GM12878 (cell line): ENCODE data around the gene LVRN. TPM values are rescaled to one million over a fixed set of nuclear protein-coding genes. Genes with fewer than 3 reads are reported as not detected.

ENCODE experiments used
- ATAC-seq: fragments of 200-7000 bp; cut with Tn5 transposase; 3 replicates; pipeline ENCODE4 v1.9.1; 2020; ENCODE audit warnings: mild to moderate bottlenecking, moderate library complexity
- BruUV-seq: library from RNA; stranded (reverse); fragments of 400-500 nt; replicated peaks from 2 replicates; lab custom pipeline; 2021; lab: Mats Ljungman, UMichigan
- CTCF ChIA-PET: fragments of 300-600 bp; sonication (Branson Sonifier 250); formaldehyde crosslinking; extraction: SDS; loops from one replicate; lab custom pipeline; 2021; ENCODE audit warnings: inconsistent platforms; lab: Yijun Ruan, JAX
- POLR2A ChIA-PET: fragments of 350-600 bp; formaldehyde crosslinking; extraction: SDS; loops from one replicate; lab custom pipeline; 2021; ENCODE audit warnings: inconsistent platforms; lab: Charles Lee
- RAD21 ChIA-PET: fragments of 300-600 bp; sonication (Branson Sonifier 250); formaldehyde crosslinking; loops from one replicate; lab custom pipeline; 2023; ENCODE audit warnings: antibody characterized with exemption; ENCODE audit not compliant: unreplicated experiment; lab: Charles Lee
- SMC1A ChIA-PET: fragments of 300-600 bp; sonication (Branson Sonifier 250); formaldehyde crosslinking; loops from one replicate; lab custom pipeline; 2023; ENCODE audit not compliant: unreplicated experiment, uncharacterized antibody; lab: Charles Lee
- DNase-seq: peaks from one replicate; pipeline ENCODE4 v3.0.0-alpha.2; 2011; ENCODE audit warnings: low read depth, low spot score
- FAIRE-seq: peaks from 3 replicates; lab custom pipeline; 2011; peaks lifted over from hg19 to GRCh38; lab: Jason Lieb, UNC
- H2AFZ ChIP-seq: 2 replicates; pipeline ENCODE4 v1.6.0; 2011; ENCODE audit warnings: low read depth, low read length, control low read depth; ENCODE audit not compliant: control insufficient read depth
- H3K27ac ChIP-seq: 2 replicates; pipeline ENCODE4 v1.5.1; 2011; ENCODE audit warnings: control low read depth; ENCODE audit not compliant: control insufficient read depth, insufficient read depth
- H3K27me3 ChIP-seq, 2 experiments: replicated peaks in 1 of 2; 2 replicates each; pipeline versions ENCODE4 v1.6.0 to v1.6.1; 2011; ENCODE audit warnings: low read length in 1 of 2; ENCODE audit not compliant: control insufficient read depth in 2 of 2, insufficient read depth in 2 of 2
- H3K36me3 ChIP-seq, 2 experiments: 2 replicates each; pipeline ENCODE4 v1.5.1; 2011; ENCODE audit warnings: low read length in 1 of 2; ENCODE audit not compliant: control insufficient read depth in 2 of 2, insufficient read depth in 2 of 2
- H3K4me1 ChIP-seq: 2 replicates; pipeline ENCODE4 v1.6.1; 2011; ENCODE audit warnings: mild to moderate bottlenecking, low read length, moderate library complexity, mixed read lengths; ENCODE audit not compliant: control insufficient read depth, insufficient read depth
- H3K4me2 ChIP-seq: 2 replicates; pipeline ENCODE4 v1.6.0; 2011; ENCODE audit warnings: control low read depth; ENCODE audit not compliant: control insufficient read depth, insufficient read depth
- H3K4me3 ChIP-seq: fragments of 200-600 bp; sonication (generic); 2 replicates; pipeline ENCODE4 v1.5.1; 2016
- H3K79me2 ChIP-seq: 2 replicates; pipeline ENCODE4 v1.6.0; 2011; ENCODE audit warnings: low read length; ENCODE audit not compliant: control insufficient read depth, insufficient read depth
- H3K9ac ChIP-seq: 2 replicates; pipeline ENCODE4 v1.8.0; 2011; ENCODE audit warnings: low read length, control low read depth, mixed read lengths; ENCODE audit not compliant: control insufficient read depth, insufficient read depth
- H3K9me3 ChIP-seq: replicated peaks from 3 replicates; pipeline ENCODE4 v1.5.1; 2011; ENCODE audit warnings: mild to moderate bottlenecking, low read length; ENCODE audit not compliant: control insufficient read depth, insufficient read depth
- H4K20me1 ChIP-seq: 2 replicates; pipeline ENCODE4 v1.6.0; 2011; ENCODE audit not compliant: control insufficient read depth, insufficient read depth
- BRCA1 ChIP-seq: IDR thresholded peaks from 2 replicates; pipeline ENCODE4 v1.6.1; 2011; ENCODE audit warnings: low read depth, low read length, improper control_type of control experiment
- CBFB ChIP-seq: IDR thresholded peaks from 2 replicates; pipeline ENCODE4 v1.6.1; 2016; ENCODE audit warnings: antibody characterized with exemption, low read depth
- EP300 ChIP-seq, 2 experiments: fragments of 150-350 bp in 1 of 2; IDR thresholded peaks; 2 replicates each; pipeline ENCODE4 v1.6.1; 2011 to 2012; ENCODE audit warnings: low read depth in 2 of 2, low read length in 2 of 2, borderline replicate concordance in 1 of 2, improper control_type of control experiment in 1 of 2, inconsistent platforms in 1 of 2; ENCODE audit not compliant: control insufficient read depth in 1 of 2
- EZH2 ChIP-seq: IDR thresholded peaks from 2 replicates; pipeline ENCODE4 v1.6.1; 2012; ENCODE audit warnings: low read depth, mild to moderate bottlenecking, control low read depth, inconsistent platforms, low read length, borderline replicate concordance; ENCODE audit not compliant: control insufficient read depth
- GABPA ChIP-seq: IDR thresholded peaks from 2 replicates; pipeline ENCODE4 v1.6.1; 2014; ENCODE audit warnings: antibody characterized with exemption, low read depth, mild to moderate bottlenecking, inconsistent platforms
- HDGF ChIP-seq: fragments of 450-650 bp; IDR thresholded peaks from 2 replicates; pipeline ENCODE4 v1.6.1; 2016; ENCODE audit warnings: antibody characterized with exemption
- RELA ChIP-seq: fragments of 450-650 bp; IDR thresholded peaks from 2 replicates; pipeline ENCODE4 v1.8.0; 2014; ENCODE audit warnings: borderline replicate concordance; ENCODE audit not compliant: partially characterized antibody
- RUNX3 ChIP-seq: IDR thresholded peaks from 2 replicates; pipeline ENCODE4 v1.6.1; 2012; ENCODE audit warnings: low read length, inconsistent platforms
- WGBS: methylation state at CpG from one replicate; pipeline ENCODE4 v1.1.6; 2016; ENCODE audit warnings: low lambda C conversion rate; ENCODE audit not compliant: insufficient replicate concordance, insufficient coverage; ENCODE audit errors: missing lambda C conversion rate; 5-methylcytosine and 5-hydroxymethylcytosine counted together
- in situ Hi-C: fragments of 300-500 bp; cut with MboI; formaldehyde crosslinking; loops from 9 replicates; pipeline ENCODE4 v1.14.3; 2018; ENCODE audit warnings: mixed read lengths
- intact Hi-C: fragments of 100-400 bp; cut with micrococcal nuclease; formaldehyde crosslinking; loops from one replicate; pipeline ENCODE4 v1.14.2; 2022; ENCODE audit not compliant: unreplicated experiment
- polyA plus RNA-seq, 11 experiments: library from polyadenylated mRNA; depleted of rRNA in 4 of 11; unstranded in 6 of 11; stranded (reverse) in 5 of 11; fragments of >200 nt; fragmentation: Nextera tagmentation in 4 of 11; fragmentation: Illumina TruSeq in 1 of 11; extraction: Ambion mirVana in 4 of 11; extraction: Trizol in 1 of 11; gene quantifications; 1 replicate in 1 of 11; 2 replicates in 10 of 11; pipeline versions ENCODE4 v1.2.1 to v1.2.3, GENCODE V29; 2011 to 2016; ENCODE audit warnings: inconsistent platforms in 2 of 11, missing spikeins in 2 of 11, low read depth in 1 of 11
- total RNA-seq, 4 experiments: library from RNA; depleted of rRNA in 3 of 4; stranded (reverse); fragments of >200 nt in 3 of 4; fragmentation: Illumina TruSeq in 1 of 4; extraction: Trizol in 1 of 4; gene quantifications; 2 replicates each; pipeline versions ENCODE4 v1.2.1 to v1.2.3, GENCODE V29; 2013 to 2021

The LVRN gene
- total and polyA plus RNA-seq, 10 of the 15 experiments (the other 5 are each of a cell fraction or from before 2014, with no cell fraction given) = 0.04 to 0.87 (median 0.11) TPM; not detected in 4

GRCh38 chr5:115961381-115962238, 665 bp upstream of the LVRN start:
- Histone ChIP-seq H3K9ac (no peak overlapping the region), H3K27me3 (peaks cover 12 to 23% of the 10 kb centered on the region in 2 experiments), H4K20me1 (no peaks in the 10 kb centered on the region), H3K4me2 (peak overlapping the region; percentile 38), H3K79me2 (no peaks in the 10 kb centered on the region), H3K27ac (no peak overlapping the region), H3K9me3 (no peaks in the 10 kb centered on the region; the same call in 1 of the 3 replicates), H3K36me3 (no peaks in the 10 kb centered on the region), H2AFZ (no peak overlapping the region), H3K4me1 (peaks cover 2% of the 10 kb centered on the region; the same call in 1 of the 2 replicates), H3K4me3 (peak overlapping the region; percentile 16; the same call in 1 of the 2 replicates)
- TF ChIP-seq RUNX3 = 0 out of 2 replicates have a peak, but pooled peaks have one; percentile 9
- no peak for TF ChIP-seq GABPA
- peak; percentile 97; the same call in 1 of the 2 replicates for TF ChIP-seq EZH2
- no peak for TF ChIP-seq BRCA1
- no peak for TF ChIP-seq HDGF
- TF ChIP-seq RELA = no peak
- no peak for TF ChIP-seq CBFB
- no peak for TF ChIP-seq EP300 (IDR thresholded peaks at IDR 0.05; ENCODE audit: borderline replicate concordance in 1 of 2, control insufficient read depth in 1 of 2, low read depth in 2 of 2, low read length in 2 of 2)
- WGBS = 43% methylated on average over 42 of the region's 42 CpGs
- no peak for ATAC-seq
- ChIA-PET RAD21 (no interaction called here), CTCF (interaction anchor here (1.0 kb wide), 1 partner anchor 11 kb away, joined by 3 read pairs; no protein-coding TSS in a partner anchor), SMC1A (interaction anchor here (1.2 to 1.3 kb wide), 2 partner anchors 15 to 106 kb away, joined by 3 read pairs; no protein-coding TSS in a partner anchor), POLR2A (no interaction called here)
- BruUV-seq = no TSS peak
- intact Hi-C loops (no loop called here), in situ Hi-C loops (no loop called here)
- no peak for FAIRE-seq
- no peak for DNase-seq
